Right ventricle myocardium superior (tissue), 1 donor: ENCODE data around the gene GNAO1. TPM values are rescaled to one million over a fixed set of nuclear protein-coding genes. Genes with fewer than 3 reads are reported as not detected.
"Not testable (repeated sequence)": the region's sequence is repeated elsewhere in the genome, so short reads cannot be mapped to it uniquely, and the experiment has no call there.

Experiments
- ATAC-seq: fragments of 200-7000 bp; cut with Tn5 transposase; one replicate; pipeline ENCODE4 v1.9.1; 2020; ENCODE audit warnings: mild to moderate bottlenecking; ENCODE audit not compliant: poor library complexity
- DNase-seq: peaks from one replicate; pipeline ENCODE4 v3.0.0-alpha.2; 2020
- intact Hi-C: fragments of 100-400 bp; cut with DNase I; formaldehyde crosslinking; loops from one replicate; pipeline ENCODE4 v1.11.2; 2022
- total RNA-seq: library from RNA; stranded (reverse); fragmentation: NEBNext Ultra II Directional; extraction: Animal tissue kit (Norgen Biotek cat#: 25700); gene quantifications from one replicate; pipeline ENCODE4 v1.2.1, GENCODE V29; 2021
- donor health status: DM: no; HTN: yes; CAD: no; lungs with severe emphysema.

The GNAO1 gene
- total RNA-seq, 1 donor from 2014 or later = 25.9 TPM

- ATAC-seq = no peak
- DNase-seq = no peak
- intact Hi-C loops = no loop called here
These were observed 170.9 kb downstream of the GNAO1 start for GRCh38 chr16:56362057-56362655.

- no peak for ATAC-seq
- intact Hi-C loops = no loop called here
- no peak for DNase-seq
These were observed 171.4 kb downstream of the GNAO1 start for GRCh38 chr16:56362706-56363105.

GRCh38 chr16:56363181-56363716, 172.0 kb downstream of the GNAO1 start:
- ATAC-seq (no peak), DNase-seq (no peak)
- intact Hi-C loops = no loop called here

- no peak for ATAC-seq
- DNase-seq = no peak
- intact Hi-C loops = no loop called here
These were observed 172.7 kb downstream of the GNAO1 start for GRCh38 chr16:56363781-56364565.

GRCh38 chr16:56364865-56365264, 173.6 kb downstream of the GNAO1 start:
- ATAC-seq (no peak), DNase-seq (no peak)
- intact Hi-C loops = no loop called here

- no peak for DNase-seq
- no peak for ATAC-seq
- intact Hi-C loops = no loop called here
These were observed 174.3 kb downstream of the GNAO1 start for GRCh38 chr16:56365552-56365951.

- ATAC-seq (no peak), DNase-seq (no peak)
- intact Hi-C loops = no loop called here
These were observed 175.7 kb downstream of the GNAO1 start for GRCh38 chr16:56366945-56367344.

GRCh38 chr16:56367764-56368163, 176.5 kb downstream of the GNAO1 start:
- intact Hi-C loops = no loop called here
- DNase-seq (no peak), ATAC-seq (no peak)

- no peak for ATAC-seq
- intact Hi-C loops = no loop called here
- no peak for DNase-seq
These were observed 177.3 kb downstream of the GNAO1 start for GRCh38 chr16:56368545-56368944.

- DNase-seq (no peak), ATAC-seq (no peak)
- intact Hi-C loops = no loop called here
These were observed 177.9 kb downstream of the GNAO1 start for GRCh38 chr16:56369202-56369601.

GRCh38 chr16:56370185-56370874, 179.0 kb downstream of the GNAO1 start:
- intact Hi-C loops = no loop called here
- DNase-seq (no peak), ATAC-seq (peak; percentile 28)

- peak; percentile 72 for ATAC-seq
- intact Hi-C loops = no loop called here
- DNase-seq = no peak
These were observed 179.8 kb downstream of the GNAO1 start for GRCh38 chr16:56370875-56371659.

- DNase-seq = no peak
- intact Hi-C loops = no loop called here
These were observed 180.3 kb downstream of the GNAO1 start for GRCh38 chr16:56371660-56371937.

GRCh38 chr16:56372013-56372634, 180.8 kb downstream of the GNAO1 start:
- intact Hi-C loops = no loop called here
- no peak for DNase-seq
- no peak for ATAC-seq

More at GRCh38 chr16:56371660-56371937, 180.3 kb downstream of the GNAO1 start:
- peak; percentile 30 for ATAC-seq

GRCh38 chr16:56373003-56373402, 181.7 kb downstream of the GNAO1 start:
- intact Hi-C loops = no loop called here
- ATAC-seq = no peak
- no peak for DNase-seq

- ATAC-seq, DNase-seq, intact Hi-C loops: not testable (repeated sequence)
These were observed 184.5 kb downstream of the GNAO1 start for GRCh38 chr16:56375792-56376191.

GRCh38 chr16:56379044-56379443, 187.8 kb downstream of the GNAO1 start:
- ATAC-seq, DNase-seq, intact Hi-C loops: not testable (repeated sequence)

- DNase-seq, intact Hi-C loops, ATAC-seq: not testable (repeated sequence)
These were observed 189.6 kb downstream of the GNAO1 start for GRCh38 chr16:56380778-56381485.
